ENCODE data around the gene TATDN3. TPM values are rescaled to one million over a fixed set of nuclear protein-coding genes. Genes with fewer than 3 reads are reported as not detected.
"Not testable (repeated sequence)": the region's sequence is repeated elsewhere in the genome, so short reads cannot be mapped to it uniquely, and the experiment has no call there.

Gene TATDN3
- polyA plus RNA-seq, 6 donors from 2014 or later = 38.3 to 50.6 (median 41.9) TPM

GRCh38 chr1:212856755-212857154, 65.1 kb downstream of the TATDN3 start:
- Mint-ChIP-seq H3K9me3 (no peaks in the 10 kb centered on the region), H3K4me3 (peak overlapping the region in 4 of 8 donors; percentile 27 to 97 (median 72)), H3K4me1 (peaks cover 20 to 37% (median 35%) of the 10 kb centered on the region in 3 donors), H3K36me3 (peaks cover 4 to 8% of the 10 kb centered on the region in 2 donors), H3K27ac (peak overlapping the region in 2 of 6 donors; percentile 15 to 73), H3K27me3 (no peaks in the 10 kb centered on the region)
- DNase-seq (no peak), ATAC-seq (ENCODE audit: low read depth in 2 of 2) (no peak)

- Mint-ChIP-seq H3K4me3 (peak within 1 kb of the TSS in 4 of 8 donors; percentile 91 to 99 (median 96)), H3K27ac (peak within 1 kb of the TSS; percentile 69 to 97 (median 91)), H3K36me3 (peaks cover 4 to 8% of the 10 kb centered on the region in 2 donors), H3K27me3 (no peaks in the 10 kb centered on the region), H3K4me1 (peaks cover 22 to 39% (median 35%) of the 10 kb centered on the region in 3 donors), H3K9me3 (no peaks in the 10 kb centered on the region)
- ATAC-seq (ENCODE audit: low read depth in 2 of 2) = peak; percentile 98
- DNase-seq = peak; percentile 95
These were observed 66.3 kb downstream of the TATDN3 start, which contains the start of gene FLVCR1 for GRCh38 chr1:212857992-212858460. TSS of gene FLVCR1 (plus strand) at chr1:212858275. CDS start at chr1:212858453, 178 bp downstream.

- H3K36me3 Mint-ChIP-seq = peaks cover 3 to 8% of the 10 kb centered on the region in 2 donors
- peak in 1 of 2 donors; percentile 10 for ATAC-seq (ENCODE audit: low read depth in 2 of 2)
- peak overlapping the region; percentile 69 to 97 (median 91) for H3K27ac Mint-ChIP-seq
- no peaks in the 10 kb centered on the region for H3K27me3 Mint-ChIP-seq
- peaks cover 24 to 39% (median 35%) of the 10 kb centered on the region in 3 donors for H3K4me1 Mint-ChIP-seq
- no peaks in the 10 kb centered on the region for H3K9me3 Mint-ChIP-seq
- H3K4me3 Mint-ChIP-seq = peak overlapping the region in 4 of 8 donors; percentile 91 to 99 (median 96)
- DNase-seq = no peak
These were observed 67.0 kb downstream of the TATDN3 start for GRCh38 chr1:212858461-212859265.

GRCh38 chr1:212860713-212861581, 69.3 kb downstream of the TATDN3 start:
- Mint-ChIP-seq H3K27me3 (no peaks in the 10 kb centered on the region), H3K4me3 (no peak overlapping the region), H3K27ac (no peak overlapping the region), H3K9me3 (no peaks in the 10 kb centered on the region), H3K36me3 (no peaks in the 10 kb centered on the region), H3K4me1 (peaks cover 15 to 36% (median 34%) of the 10 kb centered on the region in 3 donors)
- no peak for DNase-seq
- ATAC-seq (ENCODE audit: low read depth in 2 of 2) = no peak

- peaks cover 15 to 24% (median 24%) of the 10 kb centered on the region in 3 donors for H3K4me1 Mint-ChIP-seq
- H3K27me3 Mint-ChIP-seq = no peaks in the 10 kb centered on the region
- DNase-seq (no peak), ATAC-seq (ENCODE audit: low read depth in 2 of 2) (no peak)
- no peaks in the 10 kb centered on the region for H3K9me3 Mint-ChIP-seq
- H3K27ac Mint-ChIP-seq = no peak overlapping the region
- no peak overlapping the region for H3K4me3 Mint-ChIP-seq
- no peaks in the 10 kb centered on the region for H3K36me3 Mint-ChIP-seq
These were observed 70.5 kb downstream of the TATDN3 start for GRCh38 chr1:212862111-212862690.

- DNase-seq; H3K27ac Mint-ChIP-seq; H3K36me3 Mint-ChIP-seq; H3K27me3 Mint-ChIP-seq; ATAC-seq (ENCODE audit: low read depth in 2 of 2); H3K4me3 Mint-ChIP-seq; H3K9me3 Mint-ChIP-seq: not testable (repeated sequence)
- peaks cover 10 to 15% (median 14%) of the 10 kb centered on the region in 3 donors for H3K4me1 Mint-ChIP-seq
These were observed 71.7 kb downstream of the TATDN3 start for GRCh38 chr1:212863345-212863744.

- DNase-seq (no peak), ATAC-seq (ENCODE audit: low read depth in 2 of 2) (no peak)
- no peaks in the 10 kb centered on the region for H3K27me3 Mint-ChIP-seq
- H3K9me3 Mint-ChIP-seq = no peaks in the 10 kb centered on the region
- peak overlapping the region in 2 of 6 donors; percentile 57 to 67 for H3K27ac Mint-ChIP-seq
- peaks cover 4 to 9% (median 8%) of the 10 kb centered on the region in 3 donors for H3K4me1 Mint-ChIP-seq
- H3K4me3 Mint-ChIP-seq = no peak overlapping the region
- H3K36me3 Mint-ChIP-seq = no peaks in the 10 kb centered on the region
These were observed 72.5 kb downstream of the TATDN3 start for GRCh38 chr1:212864201-212864600.

Other genes starting within 250 kb of the TATDN3 start
- gene ATF3, start 183.1 kb upstream of the TATDN3 start, polyA plus RNA-seq (ENCODE audit: low read depth in 6 of 6) = 1 to 10 TPM in 1 of 6 donors, under 1 TPM in 4, not detected in 1; 0.35 to 1.0 (median 0.76) TPM
- gene BATF3, start 92.1 kb upstream of the TATDN3 start, polyA plus RNA-seq (ENCODE audit: low read depth in 6 of 6) = not detected
- gene NSL1, start 117 bp upstream of the TATDN3 start, polyA plus RNA-seq (ENCODE audit: low read depth in 6 of 6) = 100 to 1,000 TPM in 1 of 6 donors, 10 to 100 TPM in 5; 72.1 to 103 (median 81.0) TPM
- not detected for gene SPATA45, start 55.8 kb downstream of the TATDN3 start, polyA plus RNA-seq (ENCODE audit: low read depth in 6 of 6)
- 1 to 10 TPM; 1.0 to 4.6 (median 2.5) TPM for gene FLVCR1, start 66.4 kb downstream of the TATDN3 start, polyA plus RNA-seq (ENCODE audit: low read depth in 6 of 6)
- under 1 TPM in 4 of 6 donors, not detected in 2; 0.06 to 0.51 (median 0.09) TPM for gene VASH2, start 158.6 kb downstream of the TATDN3 start, polyA plus RNA-seq (ENCODE audit: low read depth in 6 of 6)
- 10 to 100 TPM; 24.5 to 43.0 (median 31.9) TPM for gene ANGEL2, start 224.0 kb downstream of the TATDN3 start, polyA plus RNA-seq (ENCODE audit: low read depth in 6 of 6)